Measurements from ENCODE around the gene MCM3. TPM values are rescaled to one million over a fixed set of nuclear protein-coding genes. Genes with fewer than 3 reads are reported as not detected.

MCM3 gene
- polyA plus RNA-seq, 1 of the 3 experiments (the other 2 are of a cell fraction), result 62.4 TPM

DNA sequence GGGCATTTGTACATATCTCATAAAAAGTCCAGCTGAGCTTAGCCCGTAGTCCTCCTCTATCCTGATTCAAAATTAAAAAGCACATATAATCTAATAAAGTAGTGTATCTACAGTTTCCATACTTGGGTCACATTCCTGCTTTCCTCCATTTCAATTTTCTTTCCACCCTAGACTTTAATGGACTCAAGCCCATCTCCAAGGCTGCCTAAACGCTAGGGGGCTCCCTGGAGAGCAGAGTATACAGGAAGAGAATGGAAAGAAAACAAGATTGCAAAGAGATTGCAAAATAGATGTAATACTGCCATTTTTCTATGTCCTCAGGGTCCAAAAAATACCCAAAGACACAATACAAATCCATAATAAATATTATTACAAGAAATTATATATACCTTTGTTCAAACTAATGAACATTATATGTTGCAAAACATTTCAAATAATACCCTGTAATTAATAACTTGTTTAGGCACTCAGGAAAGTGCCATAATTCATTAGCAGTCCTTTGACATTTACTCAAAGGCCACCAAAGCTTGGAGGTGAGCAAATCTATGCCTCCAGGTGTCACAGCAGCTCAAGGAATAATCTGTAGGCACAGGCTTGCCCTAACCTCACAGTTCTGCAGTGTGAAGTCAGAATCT, 2.4 kb upstream of the MCM3 start:
- no peaks in the 10 kb centered on the region for H4K20me1 ChIP-seq (ENCODE audit: insufficient read depth)
- peak overlapping the region in 1 of 2 experiments; percentile 99; a peak in 2 of 4 replicates for H3K27ac ChIP-seq (ENCODE audit: low read depth in 2 of 2, low read length in 1 of 2)
- H3K9me3 ChIP-seq, result no peaks in the 10 kb centered on the region
- WGBS (ENCODE audit: low lambda C conversion rate), result 8% methylated on average over 2 of the region's 2 CpGs
- H3K9ac ChIP-seq, result no peak overlapping the region
- POLR2A ChIA-PET, result no interaction called here
- H3K4me1 ChIP-seq (ENCODE audit: control insufficient read depth in 1 of 2, insufficient read depth in 2 of 2, low read depth in 1 of 2, low read length in 1 of 2), result peaks cover 14 to 24% of the 10 kb centered on the region in 2 experiments; a peak in 3 of 4 replicates
- H3K27me3 ChIP-seq (ENCODE audit: insufficient read depth), result no peaks in the 10 kb centered on the region
- H3K4me3 ChIP-seq (ENCODE audit: low read depth in 2 of 2, low read length in 1 of 2), result no peak overlapping the region
- CTCF ChIA-PET, result interaction anchor here (0.6 to 8.6 kb wide), 16 partner anchors 8 to 436 kb away, joined by 3 to 119 read pairs (median 4); partner anchors contain the start of gene PAQR8
- no peak overlapping the region for H3K4me2 ChIP-seq
- no peaks in the 10 kb centered on the region for H3K9me2 ChIP-seq
- H3F3A ChIP-seq (replicated peaks; ENCODE audit: insufficient read depth), result no peaks in the 10 kb centered on the region
- TF ChIP-seq POLR2AphosphoS5 (IDR thresholded peaks at IDR 0.05; ENCODE audit: low read depth, low read length) (no peak), MEF2A (IDR thresholded peaks at IDR 0.05; ENCODE audit: borderline replicate concordance, low read depth) (no peak), JUND (IDR thresholded peaks at IDR 0.05) (no peak), ELF1 (IDR thresholded peaks at IDR 0.05) (peak; percentile 57; the same call in 1 of the 2 replicates), RFX5 (IDR thresholded peaks at IDR 0.05; ENCODE audit: low read length) (no peak), TAF1 (IDR thresholded peaks at IDR 0.05; ENCODE audit: borderline replicate concordance, low read depth, low read length) (no peak), YY1 (IDR thresholded peaks at IDR 0.05; ENCODE audit: low read depth) (peak; percentile 57; the same call in 1 of the 2 replicates), FOXM1 (IDR thresholded peaks at IDR 0.05; ENCODE audit: low read depth) (no peak), GABPA (IDR thresholded peaks at IDR 0.05; ENCODE audit: low read depth) (no peak), SMC3 (IDR thresholded peaks at IDR 0.05; ENCODE audit: low read depth, low read length) (peak; percentile 79), GATA2 (CRISPR knock-in tag; IDR thresholded peaks at IDR 0.05) (peak; percentile 51), RAD21 (IDR thresholded peaks at IDR 0.05; ENCODE audit: low read length) (peak; percentile 69), MXI1 (IDR thresholded peaks at IDR 0.05; ENCODE audit: low read depth, low read length) (no peak), RXRA (IDR thresholded peaks at IDR 0.05; ENCODE audit: borderline replicate concordance, low read depth) (no peak), EZH2phosphoT487 (IDR thresholded peaks at IDR 0.05; ENCODE audit: borderline replicate concordance, low read depth) (no peak), TCF12 (IDR thresholded peaks at IDR 0.05) (peak; percentile 31; the same call in 1 of the 2 replicates), FOSL2 (IDR thresholded peaks at IDR 0.05; ENCODE audit: borderline replicate concordance, low read depth) (peak; percentile 5; the same call in 1 of the 2 replicates), RCOR1 (IDR thresholded peaks at IDR 0.05; ENCODE audit: low read length) (0 out of 2 replicates have a peak, but pooled peaks have one; percentile 31), CTCF (IDR thresholded peaks at IDR 0.05) (peak; percentile 84)
- TF ChIP-seq, protein P1, sequence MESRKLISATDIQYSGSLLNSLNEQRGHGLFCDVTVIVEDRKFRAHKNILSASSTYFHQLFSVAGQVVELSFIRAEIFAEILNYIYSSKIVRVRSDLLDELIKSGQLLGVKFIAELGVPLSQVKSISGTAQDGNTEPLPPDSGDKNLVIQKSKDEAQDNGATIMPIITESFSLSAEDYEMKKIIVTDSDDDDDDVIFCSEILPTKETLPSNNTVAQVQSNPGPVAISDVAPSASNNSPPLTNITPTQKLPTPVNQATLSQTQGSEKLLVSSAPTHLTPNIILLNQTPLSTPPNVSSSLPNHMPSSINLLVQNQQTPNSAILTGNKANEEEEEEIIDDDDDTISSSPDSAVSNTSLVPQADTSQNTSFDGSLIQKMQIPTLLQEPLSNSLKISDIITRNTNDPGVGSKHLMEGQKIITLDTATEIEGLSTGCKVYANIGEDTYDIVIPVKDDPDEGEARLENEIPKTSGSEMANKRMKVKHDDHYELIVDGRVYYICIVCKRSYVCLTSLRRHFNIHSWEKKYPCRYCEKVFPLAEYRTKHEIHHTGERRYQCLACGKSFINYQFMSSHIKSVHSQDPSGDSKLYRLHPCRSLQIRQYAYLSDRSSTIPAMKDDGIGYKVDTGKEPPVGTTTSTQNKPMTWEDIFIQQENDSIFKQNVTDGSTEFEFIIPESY (IDR thresholded peaks at IDR 0.05; ENCODE audit: borderline replicate concordance, low read depth), result no peak
- TF ChIP-seq, protein P2, sequence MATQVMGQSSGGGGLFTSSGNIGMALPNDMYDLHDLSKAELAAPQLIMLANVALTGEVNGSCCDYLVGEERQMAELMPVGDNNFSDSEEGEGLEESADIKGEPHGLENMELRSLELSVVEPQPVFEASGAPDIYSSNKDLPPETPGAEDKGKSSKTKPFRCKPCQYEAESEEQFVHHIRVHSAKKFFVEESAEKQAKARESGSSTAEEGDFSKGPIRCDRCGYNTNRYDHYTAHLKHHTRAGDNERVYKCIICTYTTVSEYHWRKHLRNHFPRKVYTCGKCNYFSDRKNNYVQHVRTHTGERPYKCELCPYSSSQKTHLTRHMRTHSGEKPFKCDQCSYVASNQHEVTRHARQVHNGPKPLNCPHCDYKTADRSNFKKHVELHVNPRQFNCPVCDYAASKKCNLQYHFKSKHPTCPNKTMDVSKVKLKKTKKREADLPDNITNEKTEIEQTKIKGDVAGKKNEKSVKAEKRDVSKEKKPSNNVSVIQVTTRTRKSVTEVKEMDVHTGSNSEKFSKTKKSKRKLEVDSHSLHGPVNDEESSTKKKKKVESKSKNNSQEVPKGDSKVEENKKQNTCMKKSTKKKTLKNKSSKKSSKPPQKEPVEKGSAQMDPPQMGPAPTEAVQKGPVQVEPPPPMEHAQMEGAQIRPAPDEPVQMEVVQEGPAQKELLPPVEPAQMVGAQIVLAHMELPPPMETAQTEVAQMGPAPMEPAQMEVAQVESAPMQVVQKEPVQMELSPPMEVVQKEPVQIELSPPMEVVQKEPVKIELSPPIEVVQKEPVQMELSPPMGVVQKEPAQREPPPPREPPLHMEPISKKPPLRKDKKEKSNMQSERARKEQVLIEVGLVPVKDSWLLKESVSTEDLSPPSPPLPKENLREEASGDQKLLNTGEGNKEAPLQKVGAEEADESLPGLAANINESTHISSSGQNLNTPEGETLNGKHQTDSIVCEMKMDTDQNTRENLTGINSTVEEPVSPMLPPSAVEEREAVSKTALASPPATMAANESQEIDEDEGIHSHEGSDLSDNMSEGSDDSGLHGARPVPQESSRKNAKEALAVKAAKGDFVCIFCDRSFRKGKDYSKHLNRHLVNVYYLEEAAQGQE (IDR thresholded peaks at IDR 0.05; ENCODE audit: low read depth, low read length), result no peak
- TF ChIP-seq, protein P3, sequence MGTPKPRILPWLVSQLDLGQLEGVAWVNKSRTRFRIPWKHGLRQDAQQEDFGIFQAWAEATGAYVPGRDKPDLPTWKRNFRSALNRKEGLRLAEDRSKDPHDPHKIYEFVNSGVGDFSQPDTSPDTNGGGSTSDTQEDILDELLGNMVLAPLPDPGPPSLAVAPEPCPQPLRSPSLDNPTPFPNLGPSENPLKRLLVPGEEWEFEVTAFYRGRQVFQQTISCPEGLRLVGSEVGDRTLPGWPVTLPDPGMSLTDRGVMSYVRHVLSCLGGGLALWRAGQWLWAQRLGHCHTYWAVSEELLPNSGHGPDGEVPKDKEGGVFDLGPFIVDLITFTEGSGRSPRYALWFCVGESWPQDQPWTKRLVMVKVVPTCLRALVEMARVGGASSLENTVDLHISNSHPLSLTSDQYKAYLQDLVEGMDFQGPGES (IDR thresholded peaks at IDR 0.05; ENCODE audit: low read depth, low read length), result no peak
- peaks cover 23% of the 10 kb centered on the region for H3K79me2 ChIP-seq (ENCODE audit: insufficient read depth)
- H2AFZ ChIP-seq (ENCODE audit: low read depth), result peak overlapping the region; percentile 59
- peak; percentile 63 for DNase-seq
- H3K36me3 ChIP-seq (replicated peaks in 1 of 2; ENCODE audit: control insufficient read depth in 1 of 2, insufficient read depth in 2 of 2, low read length in 1 of 2), result peaks cover 6 to 10% of the 10 kb centered on the region in 2 experiments

All from SK-N-SH (cell line).